Osteoblast (primary cell): ENCODE results near the gene SLC35A2. TPM values are rescaled to one million over a fixed set of nuclear protein-coding genes. Genes with fewer than 3 reads are reported as not detected.

Experiments used
- DNase-seq: peaks from one replicate; pipeline ENCODE4 v3.0.0; 2011; ENCODE audit warnings: low spot score, mixed read lengths; ENCODE audit not compliant: insufficient read length; ENCODE audit errors: missing footprints
- H2AFZ ChIP-seq: 2 replicates; pipeline ENCODE4 v1.6.0; 2011; ENCODE audit warnings: mild to moderate bottlenecking, low read length
- H3K27ac ChIP-seq: 2 replicates; pipeline ENCODE4 v1.5.1; 2011; ENCODE audit warnings: mild to moderate bottlenecking, low read depth, low read length, moderate library complexity
- H3K27me3 ChIP-seq: 2 replicates; pipeline ENCODE4 v1.6.0; 2012; ENCODE audit warnings: mild to moderate bottlenecking, control low read depth, inconsistent platforms, low read length, moderate library complexity; ENCODE audit not compliant: insufficient read depth
- H3K36me3 ChIP-seq: 2 replicates; pipeline ENCODE4 v1.5.1; 2011; ENCODE audit warnings: mild to moderate bottlenecking, low read length, control low read depth, moderate library complexity; ENCODE audit not compliant: insufficient read depth
- H3K4me1 ChIP-seq: 2 replicates; pipeline ENCODE4 v1.5.1; 2011; ENCODE audit warnings: mild to moderate bottlenecking, low read length, control low read depth, moderate library complexity; ENCODE audit not compliant: insufficient read depth
- H3K4me2 ChIP-seq: 2 replicates; pipeline ENCODE4 v1.6.0; 2011; ENCODE audit warnings: mild to moderate bottlenecking, low read length; ENCODE audit not compliant: insufficient read depth
- H3K4me3 ChIP-seq: fragments of 200-600 bp; sonication (generic); 3 replicates; pipeline ENCODE4 v1.5.1; 2012; ENCODE audit warnings: mild to moderate bottlenecking, low read length, inconsistent platforms; ENCODE audit not compliant: insufficient read depth
- H3K79me2 ChIP-seq: 2 replicates; pipeline ENCODE4 v1.6.0; 2012; ENCODE audit warnings: mild to moderate bottlenecking, low read length, control low read depth, inconsistent platforms; ENCODE audit not compliant: insufficient read depth
- H3K9me3 ChIP-seq: 2 replicates; pipeline ENCODE4 v1.5.1; 2011; ENCODE audit warnings: low read depth, low read length, control low read depth
- H4K20me1 ChIP-seq: 2 replicates; pipeline ENCODE4 v1.6.0; 2012; ENCODE audit warnings: mild to moderate bottlenecking, low read length, control low read depth; ENCODE audit not compliant: insufficient read depth
- total RNA-seq: library from RNA; depleted of rRNA; stranded (reverse); fragments of >200 nt; gene quantifications from 2 replicates; pipeline ENCODE4 v1.2.3, GENCODE V29; 2012
- TF ChIP-seq, protein P1 (sequence below): IDR thresholded peaks from 2 replicates; pipeline ENCODE4 v1.5.1; 2011; ENCODE audit warnings: mild to moderate bottlenecking, low read depth, low read length, moderate library complexity; ENCODE audit errors: extremely low read depth

SLC35A2 gene
- total RNA-seq, 1 donor: 15.6 TPM

DNA sequence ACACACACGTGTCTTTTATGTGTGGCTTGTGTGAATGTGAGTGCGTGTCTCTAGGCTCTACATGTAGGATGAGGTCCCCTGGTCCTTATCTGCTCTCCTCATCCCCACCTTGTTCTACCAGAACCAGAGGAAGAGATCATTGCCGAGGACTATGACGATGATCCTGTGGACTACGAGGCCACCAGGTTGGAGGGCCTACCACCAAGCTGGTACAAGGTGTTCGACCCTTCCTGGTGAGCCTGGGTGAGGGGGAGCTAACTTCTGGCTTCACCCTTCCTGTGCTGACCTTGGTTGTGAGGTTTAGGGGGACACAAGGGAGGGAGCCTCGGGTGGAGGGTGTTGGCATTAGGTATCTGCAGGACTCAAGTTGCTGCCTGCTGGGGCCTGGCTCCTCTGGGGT lies 10.4 kb downstream of the SLC35A2 start:
- peaks cover 5% of the 10 kb centered on the region for H4K20me1 ChIP-seq
- no peaks in the 10 kb centered on the region for H3K27me3 ChIP-seq
- peaks cover 22% of the 10 kb centered on the region for H3K79me2 ChIP-seq
- DNase-seq: peak; percentile 79
- TF ChIP-seq, protein P1, sequence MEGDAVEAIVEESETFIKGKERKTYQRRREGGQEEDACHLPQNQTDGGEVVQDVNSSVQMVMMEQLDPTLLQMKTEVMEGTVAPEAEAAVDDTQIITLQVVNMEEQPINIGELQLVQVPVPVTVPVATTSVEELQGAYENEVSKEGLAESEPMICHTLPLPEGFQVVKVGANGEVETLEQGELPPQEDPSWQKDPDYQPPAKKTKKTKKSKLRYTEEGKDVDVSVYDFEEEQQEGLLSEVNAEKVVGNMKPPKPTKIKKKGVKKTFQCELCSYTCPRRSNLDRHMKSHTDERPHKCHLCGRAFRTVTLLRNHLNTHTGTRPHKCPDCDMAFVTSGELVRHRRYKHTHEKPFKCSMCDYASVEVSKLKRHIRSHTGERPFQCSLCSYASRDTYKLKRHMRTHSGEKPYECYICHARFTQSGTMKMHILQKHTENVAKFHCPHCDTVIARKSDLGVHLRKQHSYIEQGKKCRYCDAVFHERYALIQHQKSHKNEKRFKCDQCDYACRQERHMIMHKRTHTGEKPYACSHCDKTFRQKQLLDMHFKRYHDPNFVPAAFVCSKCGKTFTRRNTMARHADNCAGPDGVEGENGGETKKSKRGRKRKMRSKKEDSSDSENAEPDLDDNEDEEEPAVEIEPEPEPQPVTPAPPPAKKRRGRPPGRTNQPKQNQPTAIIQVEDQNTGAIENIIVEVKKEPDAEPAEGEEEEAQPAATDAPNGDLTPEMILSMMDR: no peak
- no peak overlapping the region for H3K4me2 ChIP-seq
- H3K27ac ChIP-seq: no peak overlapping the region
- H3K4me1 ChIP-seq: peaks cover 10% of the 10 kb centered on the region
- no peak overlapping the region for H2AFZ ChIP-seq
- no peak overlapping the region for H3K4me3 ChIP-seq
- H3K9me3 ChIP-seq: no peaks in the 10 kb centered on the region
- H3K36me3 ChIP-seq: peaks cover 12% of the 10 kb centered on the region

DNA sequence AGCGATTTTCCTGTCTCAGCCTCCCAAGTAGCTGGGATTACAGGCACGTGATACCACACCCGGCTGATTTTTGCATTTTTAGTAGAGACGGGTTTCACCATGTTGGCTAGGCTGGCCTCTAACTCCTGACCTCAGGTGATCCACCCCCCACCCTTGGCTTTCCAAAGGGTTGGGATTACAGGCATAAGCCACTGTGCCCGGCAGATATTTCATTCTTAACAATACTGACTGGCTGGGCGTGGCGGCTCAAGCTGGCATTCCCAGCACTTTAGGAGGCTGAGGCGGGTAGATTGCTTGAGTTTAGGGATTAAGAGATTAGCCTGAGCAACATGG lies 12.4 kb downstream of the SLC35A2 start:
- TF ChIP-seq, protein P1: no peak
- H3K36me3 ChIP-seq: peaks cover 12% of the 10 kb centered on the region
- no peaks in the 10 kb centered on the region for H3K9me3 ChIP-seq
- no peak overlapping the region for H3K4me2 ChIP-seq
- no peak for DNase-seq
- peaks cover 31% of the 10 kb centered on the region for H3K79me2 ChIP-seq
- peaks cover 3% of the 10 kb centered on the region for H4K20me1 ChIP-seq
- no peak overlapping the region for H2AFZ ChIP-seq
- H3K4me1 ChIP-seq: peaks cover 10% of the 10 kb centered on the region
- H3K27me3 ChIP-seq: no peaks in the 10 kb centered on the region
- no peak overlapping the region for H3K4me3 ChIP-seq
- no peak overlapping the region for H3K27ac ChIP-seq

DNA sequence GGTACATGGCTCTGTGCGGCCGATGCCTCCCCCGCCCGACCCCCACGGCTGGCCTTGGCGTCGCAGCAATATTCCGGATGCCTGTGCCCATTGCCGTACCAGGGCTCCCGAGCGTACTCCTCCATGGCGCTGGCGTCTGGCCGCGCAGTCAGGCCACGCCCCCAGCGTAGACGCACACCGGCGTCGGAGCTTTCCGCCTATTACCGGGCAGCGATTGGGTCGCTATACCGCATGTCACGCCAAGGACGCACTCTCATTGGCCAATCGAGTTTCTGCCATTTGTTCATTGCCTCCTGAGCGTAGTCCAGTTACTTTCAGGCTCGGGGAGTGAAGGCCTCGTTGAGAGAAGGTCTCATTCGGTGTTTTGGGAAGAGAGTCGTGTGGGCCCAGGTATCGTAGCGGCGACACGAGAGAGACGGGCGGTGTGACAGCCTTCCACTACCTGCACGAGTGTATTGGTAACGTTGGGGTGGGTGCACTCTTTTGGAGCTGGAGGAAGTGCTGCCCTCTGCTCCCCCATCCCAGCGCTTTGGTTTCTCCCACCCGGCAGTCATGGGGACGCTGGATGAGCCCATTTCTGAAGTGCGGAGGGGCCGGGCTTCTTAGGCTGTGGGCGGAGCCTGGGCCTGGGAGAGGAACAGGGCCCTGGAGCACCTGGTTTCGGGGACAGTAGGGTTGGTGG lies 13.7 kb downstream of the SLC35A2 start, which contains the start of the genes PQBP1 and TIMM17B:
Gene PQBP1, plus strand, starts transcription at position 306 of the 682 bp plus-strand sequence. CDS start 580 bp downstream, outside the sequence.
Gene TIMM17B, minus strand, starts transcription at position 144 of the 682 bp plus-strand sequence. Its CDS starts 19 bp downstream, at position 125.
- TF ChIP-seq, protein P1: no peak
- Histone ChIP-seq H3K27me3 (no peaks in the 10 kb centered on the region), H2AFZ (peak within 1 kb of the TSS; percentile 91), H3K4me1 (peaks cover 10% of the 10 kb centered on the region), H3K4me3 (peak within 1 kb of the TSS; percentile 91), H3K27ac (peak within 1 kb of the TSS; percentile 91), H4K20me1 (peaks cover 3% of the 10 kb centered on the region), H3K36me3 (peaks cover 8% of the 10 kb centered on the region), H3K4me2 (peak within 1 kb of the TSS; percentile 90), H3K79me2 (peaks cover 31% of the 10 kb centered on the region), H3K9me3 (no peaks in the 10 kb centered on the region)
- DNase-seq: peak; percentile 96

DNA sequence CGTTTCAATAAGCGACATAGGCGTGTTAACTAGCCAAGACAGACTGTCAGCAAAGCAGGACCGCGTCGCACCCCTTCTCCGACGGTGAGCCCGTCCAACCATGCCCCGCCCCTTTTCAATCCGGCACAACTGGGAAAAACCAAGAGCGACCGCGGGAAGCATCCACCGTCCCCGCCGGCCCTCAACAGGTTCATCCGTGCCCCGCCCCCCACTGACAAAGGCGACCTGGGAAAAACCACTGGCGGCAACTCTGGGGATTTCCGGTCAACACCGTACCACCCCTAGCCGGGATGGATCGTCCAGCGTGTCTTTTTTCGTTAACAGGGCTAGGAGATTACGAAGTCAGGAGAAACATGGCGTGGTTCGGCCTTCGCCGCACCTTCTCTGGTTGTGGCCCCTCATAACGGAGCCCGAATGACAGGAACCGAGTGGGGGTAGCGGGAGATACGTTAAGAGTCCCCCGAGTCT lies 14.3 kb downstream of the SLC35A2 start:
- Histone ChIP-seq H3K36me3 (peaks cover 8% of the 10 kb centered on the region), H3K79me2 (peaks cover 31% of the 10 kb centered on the region), H3K27me3 (no peaks in the 10 kb centered on the region), H2AFZ (peak overlapping the region; percentile 91), H3K4me3 (peak overlapping the region; percentile 91), H3K4me1 (peaks cover 10% of the 10 kb centered on the region), H4K20me1 (peaks cover under 1% of the 10 kb centered on the region), H3K4me2 (peak overlapping the region; percentile 90), H3K9me3 (no peaks in the 10 kb centered on the region), H3K27ac (peak overlapping the region; percentile 91)
- TF ChIP-seq, protein P1: no peak
- no peak for DNase-seq
